ENCODE measurements around the gene OLFML2B.

DNA sequence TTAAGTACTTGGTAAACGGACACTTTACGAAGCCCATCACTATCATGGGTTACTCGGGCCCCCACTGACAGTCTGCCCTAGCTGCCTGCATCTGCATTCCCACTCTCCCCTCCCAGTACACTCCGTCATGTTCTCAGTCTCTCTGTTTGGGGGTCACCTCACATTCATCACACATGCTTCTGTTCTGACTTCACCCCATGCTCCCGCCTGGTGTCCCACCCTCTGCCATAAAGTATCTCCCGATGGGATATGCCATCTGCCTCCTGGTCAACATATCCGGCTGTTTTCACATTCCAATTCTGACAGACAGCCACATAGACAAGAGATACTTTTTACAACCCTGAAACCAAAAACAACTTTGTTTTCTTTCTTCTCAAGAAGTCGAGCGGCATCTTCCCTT is 1.0 kb downstream of the OLFML2B start:
- TF ChIP-seq, protein P1, sequence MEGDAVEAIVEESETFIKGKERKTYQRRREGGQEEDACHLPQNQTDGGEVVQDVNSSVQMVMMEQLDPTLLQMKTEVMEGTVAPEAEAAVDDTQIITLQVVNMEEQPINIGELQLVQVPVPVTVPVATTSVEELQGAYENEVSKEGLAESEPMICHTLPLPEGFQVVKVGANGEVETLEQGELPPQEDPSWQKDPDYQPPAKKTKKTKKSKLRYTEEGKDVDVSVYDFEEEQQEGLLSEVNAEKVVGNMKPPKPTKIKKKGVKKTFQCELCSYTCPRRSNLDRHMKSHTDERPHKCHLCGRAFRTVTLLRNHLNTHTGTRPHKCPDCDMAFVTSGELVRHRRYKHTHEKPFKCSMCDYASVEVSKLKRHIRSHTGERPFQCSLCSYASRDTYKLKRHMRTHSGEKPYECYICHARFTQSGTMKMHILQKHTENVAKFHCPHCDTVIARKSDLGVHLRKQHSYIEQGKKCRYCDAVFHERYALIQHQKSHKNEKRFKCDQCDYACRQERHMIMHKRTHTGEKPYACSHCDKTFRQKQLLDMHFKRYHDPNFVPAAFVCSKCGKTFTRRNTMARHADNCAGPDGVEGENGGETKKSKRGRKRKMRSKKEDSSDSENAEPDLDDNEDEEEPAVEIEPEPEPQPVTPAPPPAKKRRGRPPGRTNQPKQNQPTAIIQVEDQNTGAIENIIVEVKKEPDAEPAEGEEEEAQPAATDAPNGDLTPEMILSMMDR (IDR thresholded peaks at IDR 0.05; ENCODE audit: borderline replicate concordance, extremely low read depth, low read length, poor library complexity, severe bottlenecking) = no peak
- TF ChIP-seq EZH2 (IDR thresholded peaks at IDR 0.05; ENCODE audit: borderline replicate concordance, low read depth, low read length, severe bottlenecking) = no peak
